Measurements from ENCODE around the gene SMAGP. TPM values are rescaled to one million over a fixed set of nuclear protein-coding genes. Genes with fewer than 3 reads are reported as not detected.
"Not testable (repeated sequence)": the region's sequence is repeated elsewhere in the genome, so short reads cannot be mapped to it uniquely, and the experiment has no call there.

Gene SMAGP
- total RNA-seq, 1 experiment from 2014 or later = 11.6 TPM

DNA sequence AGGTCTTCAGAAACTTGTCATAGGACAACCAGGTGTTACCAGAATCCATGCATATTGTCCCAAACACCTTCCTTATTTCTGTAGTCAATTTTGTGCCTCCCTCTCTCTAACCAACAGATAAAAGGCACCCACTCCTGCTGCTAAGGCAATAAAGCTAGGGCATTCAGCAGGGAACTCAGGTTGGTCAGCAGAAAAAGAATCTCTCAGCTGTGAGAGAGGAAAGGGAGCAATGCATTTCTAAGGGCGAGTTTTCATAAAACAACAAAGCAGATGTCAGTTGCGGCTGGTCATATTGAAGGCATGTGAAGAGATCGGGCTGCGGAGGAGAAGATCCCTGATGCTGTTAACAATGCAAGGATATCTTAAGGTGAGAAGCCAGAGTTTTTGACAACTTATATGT lies 45.0 kb downstream of the SMAGP start:
- Mint-ChIP-seq H3K4me3 (no peak overlapping the region), H3K27ac (peak overlapping the region; percentile 41), H3K27me3 (ENCODE audit: low read depth) (no peaks in the 10 kb centered on the region), H3K36me3 (no peaks in the 10 kb centered on the region), H3K4me1 (peaks cover 6% of the 10 kb centered on the region; the same call in 1 of the 2 replicates), H3K9me3 (no peaks in the 10 kb centered on the region)
- DNase-seq (ENCODE audit: low spot score) (no peak), ATAC-seq (no peak)
- POLR2A ChIA-PET = no interaction called here
- TF ChIP-seq, protein P1, sequence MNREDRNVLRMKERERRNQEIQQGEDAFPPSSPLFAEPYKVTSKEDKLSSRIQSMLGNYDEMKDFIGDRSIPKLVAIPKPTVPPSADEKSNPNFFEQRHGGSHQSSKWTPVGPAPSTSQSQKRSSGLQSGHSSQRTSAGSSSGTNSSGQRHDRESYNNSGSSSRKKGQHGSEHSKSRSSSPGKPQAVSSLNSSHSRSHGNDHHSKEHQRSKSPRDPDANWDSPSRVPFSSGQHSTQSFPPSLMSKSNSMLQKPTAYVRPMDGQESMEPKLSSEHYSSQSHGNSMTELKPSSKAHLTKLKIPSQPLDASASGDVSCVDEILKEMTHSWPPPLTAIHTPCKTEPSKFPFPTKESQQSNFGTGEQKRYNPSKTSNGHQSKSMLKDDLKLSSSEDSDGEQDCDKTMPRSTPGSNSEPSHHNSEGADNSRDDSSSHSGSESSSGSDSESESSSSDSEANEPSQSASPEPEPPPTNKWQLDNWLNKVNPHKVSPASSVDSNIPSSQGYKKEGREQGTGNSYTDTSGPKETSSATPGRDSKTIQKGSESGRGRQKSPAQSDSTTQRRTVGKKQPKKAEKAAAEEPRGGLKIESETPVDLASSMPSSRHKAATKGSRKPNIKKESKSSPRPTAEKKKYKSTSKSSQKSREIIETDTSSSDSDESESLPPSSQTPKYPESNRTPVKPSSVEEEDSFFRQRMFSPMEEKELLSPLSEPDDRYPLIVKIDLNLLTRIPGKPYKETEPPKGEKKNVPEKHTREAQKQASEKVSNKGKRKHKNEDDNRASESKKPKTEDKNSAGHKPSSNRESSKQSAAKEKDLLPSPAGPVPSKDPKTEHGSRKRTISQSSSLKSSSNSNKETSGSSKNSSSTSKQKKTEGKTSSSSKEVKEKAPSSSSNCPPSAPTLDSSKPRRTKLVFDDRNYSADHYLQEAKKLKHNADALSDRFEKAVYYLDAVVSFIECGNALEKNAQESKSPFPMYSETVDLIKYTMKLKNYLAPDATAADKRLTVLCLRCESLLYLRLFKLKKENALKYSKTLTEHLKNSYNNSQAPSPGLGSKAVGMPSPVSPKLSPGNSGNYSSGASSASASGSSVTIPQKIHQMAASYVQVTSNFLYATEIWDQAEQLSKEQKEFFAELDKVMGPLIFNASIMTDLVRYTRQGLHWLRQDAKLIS (CRISPR knock-in tag; IDR thresholded peaks at IDR 0.05; ENCODE audit: borderline replicate concordance) = no peak
- TF ChIP-seq, protein P2, sequence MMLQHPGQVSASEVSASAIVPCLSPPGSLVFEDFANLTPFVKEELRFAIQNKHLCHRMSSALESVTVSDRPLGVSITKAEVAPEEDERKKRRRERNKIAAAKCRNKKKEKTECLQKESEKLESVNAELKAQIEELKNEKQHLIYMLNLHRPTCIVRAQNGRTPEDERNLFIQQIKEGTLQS (CRISPR knock-in tag; conservative IDR thresholded peaks at IDR 0.05) = no peak
- TF ChIP-seq TEAD4 (CRISPR knock-in tag; IDR thresholded peaks at IDR 0.05) (no peak), ZNF263 (CRISPR knock-in tag; IDR thresholded peaks at IDR 0.05; ENCODE audit: low read depth) (no peak)
- CTCF ChIA-PET = no interaction called here

DNA sequence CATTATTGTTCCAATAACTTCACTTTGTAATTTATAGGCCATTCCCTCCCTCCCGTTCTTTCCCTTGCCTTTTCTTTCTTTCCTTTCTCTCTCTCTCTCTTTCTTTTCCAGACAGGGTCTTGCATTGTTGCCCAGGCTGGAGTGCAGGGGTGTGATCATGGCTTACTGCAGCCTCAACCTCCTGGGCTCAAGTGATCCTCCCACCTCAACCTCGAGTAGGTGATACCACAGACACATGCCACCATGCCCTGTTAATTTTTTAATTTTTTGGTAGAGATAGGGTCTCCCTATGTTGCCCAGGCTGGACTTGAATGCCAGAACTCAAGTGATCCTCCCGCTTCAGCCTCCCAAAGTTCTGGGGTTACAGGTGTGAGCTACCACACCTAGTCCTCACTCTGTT lies 45.6 kb downstream of the SMAGP start:
- Mint-ChIP-seq H3K36me3 (no peaks in the 10 kb centered on the region), H3K9me3 (no peaks in the 10 kb centered on the region), H3K4me1 (peaks cover 6% of the 10 kb centered on the region; the same call in 1 of the 2 replicates), H3K27ac (no peak overlapping the region), H3K27me3 (ENCODE audit: low read depth) (no peaks in the 10 kb centered on the region), H3K4me3 (no peak overlapping the region)
- DNase-seq (ENCODE audit: low spot score) (no peak), ATAC-seq (no peak)
- CTCF ChIA-PET = no interaction called here
- TF ChIP-seq, protein P3, sequence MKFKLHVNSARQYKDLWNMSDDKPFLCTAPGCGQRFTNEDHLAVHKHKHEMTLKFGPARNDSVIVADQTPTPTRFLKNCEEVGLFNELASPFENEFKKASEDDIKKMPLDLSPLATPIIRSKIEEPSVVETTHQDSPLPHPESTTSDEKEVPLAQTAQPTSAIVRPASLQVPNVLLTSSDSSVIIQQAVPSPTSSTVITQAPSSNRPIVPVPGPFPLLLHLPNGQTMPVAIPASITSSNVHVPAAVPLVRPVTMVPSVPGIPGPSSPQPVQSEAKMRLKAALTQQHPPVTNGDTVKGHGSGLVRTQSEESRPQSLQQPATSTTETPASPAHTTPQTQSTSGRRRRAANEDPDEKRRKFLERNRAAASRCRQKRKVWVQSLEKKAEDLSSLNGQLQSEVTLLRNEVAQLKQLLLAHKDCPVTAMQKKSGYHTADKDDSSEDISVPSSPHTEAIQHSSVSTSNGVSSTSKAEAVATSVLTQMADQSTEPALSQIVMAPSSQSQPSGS (CRISPR knock-in tag; IDR thresholded peaks at IDR 0.05; ENCODE audit: borderline replicate concordance, low read depth) = no peak
- peak; percentile 59; the same call in 1 of the 2 replicates for TF ChIP-seq ZNF121 (CRISPR knock-in tag; IDR thresholded peaks at IDR 0.05)
- POLR2A ChIA-PET = no interaction called here

DNA sequence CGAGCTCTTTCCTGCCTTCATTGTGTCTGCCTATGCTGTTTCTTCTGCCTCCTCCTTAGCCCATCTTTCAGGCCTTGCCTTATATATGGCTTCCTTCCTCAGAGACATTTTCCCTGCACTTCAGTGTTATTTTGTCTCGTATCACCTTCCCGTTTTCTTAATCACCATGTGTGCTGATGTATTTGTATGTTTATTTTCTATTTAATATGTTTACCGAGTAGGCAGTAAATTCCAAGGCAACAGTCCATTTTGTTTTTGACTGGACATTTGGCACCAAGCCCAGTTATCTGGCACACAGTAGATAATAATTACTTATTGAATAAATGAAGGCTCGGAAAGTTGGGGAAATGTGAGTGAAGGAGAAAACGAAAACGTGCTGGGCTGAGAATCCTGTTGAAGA lies 47.8 kb downstream of the SMAGP start:
- Mint-ChIP-seq H3K36me3 (no peaks in the 10 kb centered on the region), H3K27ac (no peak overlapping the region), H3K4me3 (no peak overlapping the region), H3K9me3 (no peaks in the 10 kb centered on the region), H3K27me3 (ENCODE audit: low read depth) (no peaks in the 10 kb centered on the region), H3K4me1 (peaks cover 20% of the 10 kb centered on the region)
- no peak for TF ChIP-seq CBFB (CRISPR knock-in tag; IDR thresholded peaks at IDR 0.05; ENCODE audit: low read depth)
- TF ChIP-seq ZNF219 (CRISPR knock-in tag; IDR thresholded peaks at IDR 0.05; ENCODE audit: borderline replicate concordance) = no peak
- TF ChIP-seq, protein P4, sequence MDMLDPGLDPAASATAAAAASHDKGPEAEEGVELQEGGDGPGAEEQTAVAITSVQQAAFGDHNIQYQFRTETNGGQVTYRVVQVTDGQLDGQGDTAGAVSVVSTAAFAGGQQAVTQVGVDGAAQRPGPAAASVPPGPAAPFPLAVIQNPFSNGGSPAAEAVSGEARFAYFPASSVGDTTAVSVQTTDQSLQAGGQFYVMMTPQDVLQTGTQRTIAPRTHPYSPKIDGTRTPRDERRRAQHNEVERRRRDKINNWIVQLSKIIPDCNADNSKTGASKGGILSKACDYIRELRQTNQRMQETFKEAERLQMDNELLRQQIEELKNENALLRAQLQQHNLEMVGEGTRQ (CRISPR knock-in tag; IDR thresholded peaks at IDR 0.05) = no peak
- TF ChIP-seq, protein P5, sequence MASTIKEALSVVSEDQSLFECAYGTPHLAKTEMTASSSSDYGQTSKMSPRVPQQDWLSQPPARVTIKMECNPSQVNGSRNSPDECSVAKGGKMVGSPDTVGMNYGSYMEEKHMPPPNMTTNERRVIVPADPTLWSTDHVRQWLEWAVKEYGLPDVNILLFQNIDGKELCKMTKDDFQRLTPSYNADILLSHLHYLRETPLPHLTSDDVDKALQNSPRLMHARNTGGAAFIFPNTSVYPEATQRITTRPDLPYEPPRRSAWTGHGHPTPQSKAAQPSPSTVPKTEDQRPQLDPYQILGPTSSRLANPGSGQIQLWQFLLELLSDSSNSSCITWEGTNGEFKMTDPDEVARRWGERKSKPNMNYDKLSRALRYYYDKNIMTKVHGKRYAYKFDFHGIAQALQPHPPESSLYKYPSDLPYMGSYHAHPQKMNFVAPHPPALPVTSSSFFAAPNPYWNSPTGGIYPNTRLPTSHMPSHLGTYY (CRISPR knock-in tag; IDR thresholded peaks at IDR 0.05) = no peak
- TF ChIP-seq, protein P6, sequence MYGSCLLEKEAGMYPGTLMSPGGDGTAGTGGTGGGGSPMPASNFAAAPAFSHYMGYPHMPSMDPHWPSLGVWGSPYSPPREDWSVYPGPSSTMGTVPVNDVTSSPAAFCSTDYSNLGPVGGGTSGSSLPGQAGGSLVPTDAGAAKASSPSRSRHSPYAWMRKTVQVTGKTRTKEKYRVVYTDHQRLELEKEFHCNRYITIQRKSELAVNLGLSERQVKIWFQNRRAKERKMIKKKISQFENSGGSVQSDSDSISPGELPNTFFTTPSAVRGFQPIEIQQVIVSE (CRISPR knock-in tag; IDR thresholded peaks at IDR 0.05; ENCODE audit: borderline replicate concordance) = no peak
- no peak for TF ChIP-seq ATF1 (CRISPR knock-in tag; IDR thresholded peaks at IDR 0.05)
- TF ChIP-seq, protein P7, sequence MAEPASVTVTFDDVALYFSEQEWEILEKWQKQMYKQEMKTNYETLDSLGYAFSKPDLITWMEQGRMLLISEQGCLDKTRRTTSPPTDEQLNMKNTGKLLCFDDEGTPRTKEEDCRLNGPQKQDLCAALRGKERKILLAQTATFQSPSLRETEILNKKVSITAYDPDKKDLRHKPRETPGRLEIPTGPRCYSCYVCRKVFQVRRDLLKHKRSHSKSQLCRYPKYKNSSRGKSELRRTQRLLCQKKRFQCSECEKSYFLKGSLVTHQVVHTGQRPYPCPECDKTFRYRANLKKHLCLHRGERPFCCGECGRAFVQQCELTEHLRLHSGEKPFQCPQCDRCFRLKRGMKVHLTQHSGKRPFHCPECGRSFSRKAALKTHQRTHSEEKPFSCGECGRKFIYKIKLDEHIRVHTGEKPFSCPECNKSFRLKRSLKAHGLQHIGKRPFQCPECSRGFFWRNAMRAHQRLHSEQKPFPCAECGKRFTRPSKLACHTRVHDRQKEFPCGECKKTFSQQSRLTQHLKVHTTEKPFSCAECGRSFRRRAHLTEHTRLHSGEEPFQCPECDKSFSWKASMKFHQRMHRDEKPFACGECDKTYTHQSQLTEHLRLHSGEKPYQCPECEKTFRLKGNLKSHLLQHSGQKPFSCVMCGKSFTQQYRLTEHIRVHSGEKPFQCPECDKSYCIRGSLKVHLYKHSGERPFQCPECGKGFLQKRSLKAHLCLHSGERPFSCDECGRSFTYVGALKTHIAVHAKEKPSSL (CRISPR knock-in tag; conservative IDR thresholded peaks at IDR 0.05) = no peak
- TF ChIP-seq JUN (CRISPR knock-in tag; IDR thresholded peaks at IDR 0.05) = no peak
- TF ChIP-seq TEAD4 (CRISPR knock-in tag; IDR thresholded peaks at IDR 0.05) = no peak
- POLR2A ChIA-PET = no interaction called here
- no peak for DNase-seq (ENCODE audit: low spot score)
- ATAC-seq = no peak
- CTCF ChIA-PET = no interaction called here

DNA sequence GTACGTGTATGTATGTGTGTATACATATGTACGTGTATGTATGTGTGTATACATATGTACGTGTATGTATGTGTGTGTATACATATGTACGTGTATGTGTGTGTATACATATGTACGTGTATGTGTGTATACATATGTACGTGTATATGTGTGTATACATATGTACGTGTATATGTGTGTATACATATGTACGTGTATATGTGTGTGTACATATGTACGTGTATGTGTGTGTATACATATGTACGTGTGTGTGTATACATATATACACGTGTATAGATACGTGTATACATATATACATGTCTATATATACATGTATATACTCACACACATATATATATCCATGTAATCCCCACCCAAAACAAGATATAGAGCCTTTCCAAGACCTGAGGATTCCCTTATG lies 50.4 kb downstream of the SMAGP start:
- CTCF ChIA-PET; H3K27me3 Mint-ChIP-seq (ENCODE audit: low read depth); DNase-seq (ENCODE audit: low spot score); H3K36me3 Mint-ChIP-seq; H3K4me3 Mint-ChIP-seq; H3K9me3 Mint-ChIP-seq; H3K27ac Mint-ChIP-seq; POLR2A ChIA-PET; ATAC-seq: not testable (repeated sequence)
- peaks cover 18% of the 10 kb centered on the region for H3K4me1 Mint-ChIP-seq
